Kidney (tissue), 14 donors: ENCODE results near the gene C17orf113. TPM values are rescaled to one million over a fixed set of nuclear protein-coding genes. Genes with fewer than 3 reads are reported as not detected.
A peak's percentile ranks its signal among the peaks of the same experiment; 100 is the strongest.

Source experiments
- DNase-seq, 5 donors: peaks; one replicate each; pipeline ENCODE4 v3.0.0-alpha.2; 2013 to 2020
- FAIRE-seq: peaks from 2 replicates; lab custom pipeline; 2012; peaks lifted over from hg19 to GRCh38; lab: Jason Lieb, UNC
- H3K27ac ChIP-seq, 2 donors: one replicate each; pipeline ENCODE4 v1.7.0; 2013; ENCODE audit warnings: low read depth in 2 of 2, low read length in 2 of 2, inconsistent platforms in 1 of 2
- H3K27me3 ChIP-seq: one replicate; pipeline ENCODE4 v1.7.1; 2013; ENCODE audit warnings: low read length, inconsistent platforms; ENCODE audit not compliant: control insufficient read depth, insufficient read depth
- H3K36me3 ChIP-seq, 3 donors: one replicate each; pipeline versions ENCODE4 v1.7.0 to v1.7.1; 2013; ENCODE audit warnings: low read length in 3 of 3, control low read depth in 1 of 3, inconsistent platforms in 1 of 3; ENCODE audit not compliant: insufficient read depth in 3 of 3, control insufficient read depth in 2 of 3
- H3K4me1 ChIP-seq, 3 donors: one replicate each; pipeline versions ENCODE4 v1.7.0 to v1.7.1; 2013; ENCODE audit warnings: low read length in 3 of 3, inconsistent platforms in 1 of 3, low read depth in 1 of 3; ENCODE audit not compliant: control insufficient read depth in 2 of 3, insufficient read depth in 2 of 3
- H3K4me3 ChIP-seq, 3 donors: one replicate each; pipeline versions ENCODE4 v1.7.0 to v1.8.1; 2013; ENCODE audit warnings: low read length in 3 of 3, control low read depth in 1 of 3, inconsistent platforms in 1 of 3
- H3K9ac ChIP-seq, 3 donors: one replicate each; pipeline versions ENCODE4 v1.7.0 to v1.7.1; 2013; ENCODE audit warnings: low read length in 3 of 3, control low read depth in 1 of 3, inconsistent platforms in 1 of 3
- H3K9me3 ChIP-seq, 3 donors: one replicate each; pipeline versions ENCODE4 v1.7.0 to v1.7.1; 2013; ENCODE audit warnings: low read length in 3 of 3, control low read depth in 1 of 3, inconsistent platforms in 1 of 3; ENCODE audit not compliant: control insufficient read depth in 2 of 3, insufficient read depth in 1 of 3
- CTCF ChIP-seq: IDR thresholded peaks from 3 replicates; pipeline ENCODE4 v1.5.1; 2012; ENCODE audit warnings: mild to moderate bottlenecking, moderate library complexity, borderline replicate concordance; ENCODE audit not compliant: insufficient read depth; ENCODE audit errors: extremely low read depth
- intact Hi-C: fragments of 100-400 bp; cut with DNase I; formaldehyde crosslinking; loops from one replicate; pipeline ENCODE4 v1.11.1; 2022
- polyA plus RNA-seq: library from polyadenylated mRNA; stranded (reverse); fragments of 350-450 nt; fragmentation: Illumina TruSeq; extraction: RNeasy Lipid Tissue Mini Kit (QIAGEN cat#74804); gene quantifications from one replicate; pipeline ENCODE4 v1.2.3, GENCODE V29; 2014; ENCODE audit warnings: low read depth, low replicate concordance; ENCODE audit not compliant: insufficient read depth
- total RNA-seq: library from RNA; stranded (reverse); fragmentation: NEBNext Ultra II Directional; extraction: Animal tissue kit (Norgen Biotek cat#: 25700); gene quantifications from one replicate; pipeline ENCODE4 v1.2.1, GENCODE V29; 2021
- donor health status: control.
- donor health status: control.
- donor health status: control.
- donor health status: control.
- donor health status: control.
- donor health status: DM: yes; HTN: yes; CAD: no.
- donor health status: Normal renal cell carcinoma (clear cell type).

Gene C17orf113
- total and polyA plus RNA-seq, 2 donors from 2014 or later = 1.1 to 3.8 TPM

GRCh38 chr17:42051645-42052044 is 1.2 kb upstream of the C17orf113 start:
- Histone ChIP-seq H3K9me3 (no peaks in the 10 kb centered on the region), H3K27me3 (no peaks in the 10 kb centered on the region), H3K4me1 (peaks cover 0 to 2% (median 0%) of the 10 kb centered on the region in 3 donors), H3K9ac (no peak overlapping the region), H3K36me3 (no peaks in the 10 kb centered on the region), H3K27ac (no peak overlapping the region), H3K4me3 (no peak overlapping the region)
- DNase-seq = no peak
- FAIRE-seq = no peak
- TF ChIP-seq CTCF = no peak
- intact Hi-C loops = no loop called here

GRCh38 chr17:42051013-42051400 is 606 bp upstream of the C17orf113 start:
- Histone ChIP-seq H3K27me3 (no peaks in the 10 kb centered on the region), H3K27ac (no peak overlapping the region), H3K36me3 (no peaks in the 10 kb centered on the region), H3K9me3 (no peaks in the 10 kb centered on the region), H3K4me3 (peak overlapping the region; percentile 44 to 72 (median 58)), H3K9ac (no peak overlapping the region), H3K4me1 (peaks cover 0 to 2% (median 0%) of the 10 kb centered on the region in 3 donors)
- intact Hi-C loops = no loop called here
- DNase-seq = no peak
- FAIRE-seq = no peak
- TF ChIP-seq CTCF = no peak

GRCh38 chr17:42049834-42050392 is 488 bp downstream of the C17orf113 start:
- Histone ChIP-seq H3K9me3 (no peaks in the 10 kb centered on the region), H3K36me3 (no peaks in the 10 kb centered on the region), H3K27ac (no peak overlapping the region), H3K9ac (peak overlapping the region in 2 of 3 donors; percentile 19 to 28), H3K4me3 (peak overlapping the region; percentile 16 to 67 (median 57)), H3K27me3 (no peaks in the 10 kb centered on the region), H3K4me1 (peaks cover 0 to 2% (median 0%) of the 10 kb centered on the region in 3 donors)
- FAIRE-seq = no peak
- no peak for TF ChIP-seq CTCF
- no peak for DNase-seq
- intact Hi-C loops = no loop called here

GRCh38 chr17:42047343-42047742 is 3.1 kb downstream of the C17orf113 start:
- intact Hi-C loops = no loop called here
- Histone ChIP-seq H3K4me1 (peaks cover 0 to 2% (median 0%) of the 10 kb centered on the region in 3 donors), H3K9ac (no peak overlapping the region), H3K9me3 (no peaks in the 10 kb centered on the region), H3K27me3 (no peaks in the 10 kb centered on the region), H3K36me3 (no peaks in the 10 kb centered on the region), H3K27ac (no peak overlapping the region), H3K4me3 (no peak overlapping the region)
- TF ChIP-seq CTCF = no peak
- FAIRE-seq = no peak
- no peak for DNase-seq
